Erythroblast (primary cell): ENCODE measurements around the gene LRTM2.

Experiments
- GATA1 ChIP-seq: IDR thresholded peaks from 2 replicates; pipeline ENCODE4 v1.6.1; 2011; ENCODE audit warnings: low read depth, mild to moderate bottlenecking, control low read depth, low read length, moderate library complexity
- POLR2A ChIP-seq: IDR thresholded peaks from 2 replicates; pipeline ENCODE4 v1.6.1; 2011; ENCODE audit warnings: mild to moderate bottlenecking, low read length

- TF ChIP-seq POLR2A = no peak
- no peak for TF ChIP-seq GATA1
Measured at GRCh38 chr12:1797991-1798640, 22.2 kb upstream of the LRTM2 start.
